ENCODE results near the gene MAPKAPK2. TPM values are rescaled to one million over a fixed set of nuclear protein-coding genes. Genes with fewer than 3 reads are reported as not detected.

MAPKAPK2 gene
- polyA plus RNA-seq, 3 donors = 1.6 to 56.9 (median 2.2) TPM

DNA sequence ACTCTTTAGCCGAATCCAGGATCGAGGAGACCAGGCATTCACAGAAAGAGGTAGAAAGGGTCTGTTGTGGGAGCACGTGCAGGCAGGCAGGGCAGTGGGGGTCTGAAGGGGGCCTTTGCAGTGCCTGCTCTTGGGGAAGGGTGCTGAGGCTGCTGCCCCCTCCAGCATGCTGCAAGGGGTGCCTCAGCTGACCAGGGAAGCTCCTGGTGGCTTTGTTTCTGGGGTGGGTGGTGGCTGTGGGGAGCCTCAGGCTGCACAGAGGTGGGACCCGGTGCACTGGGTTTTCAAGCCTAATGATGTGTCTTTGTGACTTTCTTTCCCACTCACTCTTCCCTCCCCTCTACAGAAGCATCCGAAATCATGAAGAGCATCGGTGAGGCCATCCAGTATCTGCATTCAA is 44.3 kb downstream of the MAPKAPK2 start:
- no peak for TF ChIP-seq CTCF (IDR thresholded peaks at IDR 0.05)
- WGBS (ENCODE audit: insufficient coverage) = 94% methylated on average over 5 of the region's 6 CpGs

DNA sequence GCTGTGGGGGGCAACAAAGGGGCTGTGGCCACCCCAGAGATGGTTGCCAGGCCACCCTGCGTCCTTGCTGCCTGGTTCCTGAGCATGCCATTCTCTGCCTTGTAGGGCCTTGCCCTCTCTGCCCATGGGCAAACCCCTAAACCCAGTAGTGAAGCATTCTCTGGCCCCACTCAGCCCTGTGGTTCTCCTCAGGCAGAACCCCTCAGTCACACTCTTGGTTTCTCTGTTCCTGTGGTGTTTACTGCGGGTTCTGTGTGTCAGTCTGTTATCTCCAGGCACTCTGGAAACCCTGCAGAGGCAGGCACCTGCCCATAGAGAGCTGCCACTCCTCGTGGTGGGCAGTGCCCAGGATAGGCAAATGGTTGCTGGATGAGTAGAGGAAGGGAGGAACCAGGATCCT is 44.8 kb downstream of the MAPKAPK2 start:
- Histone ChIP-seq H3K4me3 (replicated peaks in 1 of 3; ENCODE audit: low read depth in 2 of 3, low read length in 3 of 3) (no peak overlapping the region), H3K4me1 (ENCODE audit: control insufficient read depth in 1 of 2, insufficient read depth in 2 of 2, low read length in 2 of 2) (peaks cover 21 to 31% of the 10 kb centered on the region in 2 donors), H3K27ac (ENCODE audit: low read depth in 1 of 2, low read length in 2 of 2) (no peak overlapping the region), H3K9ac (ENCODE audit: insufficient read depth, low read length, poor library complexity, severe bottlenecking) (no peak overlapping the region), H3K9me3 (replicated peaks in 1 of 2; ENCODE audit: control insufficient read depth in 1 of 2, insufficient read depth in 1 of 2, low read length in 2 of 2) (no peaks in the 10 kb centered on the region), H2AFZ (ENCODE audit: insufficient read depth, low read depth, low read length, poor library complexity, severe bottlenecking) (no peak overlapping the region), H4K20me1 (ENCODE audit: insufficient read depth, low read length) (peaks cover 89% of the 10 kb centered on the region), H3K36me3 (replicated peaks in 1 of 2; ENCODE audit: control insufficient read depth in 1 of 2, insufficient read depth in 2 of 2, low read length in 2 of 2) (peaks cover 47 to 57% of the 10 kb centered on the region in 2 donors), H3K27me3 (ENCODE audit: control insufficient read depth in 2 of 2, insufficient read depth in 2 of 2, low read length in 2 of 2) (no peaks in the 10 kb centered on the region), H3K79me2 (ENCODE audit: insufficient read depth, low read length) (peaks cover 55% of the 10 kb centered on the region), H3K4me2 (replicated peaks; ENCODE audit: extremely low read depth, low read length, poor library complexity, severe bottlenecking) (no peak overlapping the region)
- Mint-ChIP-seq H3K27me3 (ENCODE audit: low read depth in 3 of 3) (peaks cover 0 to 4% (median 3%) of the 10 kb centered on the region in 3 donors), H3K36me3 (peaks cover 54 to 55% of the 10 kb centered on the region in 2 donors), H3K4me1 (peaks cover 51% of the 10 kb centered on the region), H3K4me3 (no peak overlapping the region), H3K9me3 (no peaks in the 10 kb centered on the region), H3K27ac (peak overlapping the region in 4 of 7 donors; percentile 9 to 43 (median 27))
- intact Hi-C loops (cut with micrococcal nuclease) = loop anchor here in 1 of 2 donors (5.0 kb wide), 1 partner anchor 183 kb away; no protein-coding TSS in a partner anchor
- TF ChIP-seq CTCF (IDR thresholded peaks at IDR 0.05) = no peak
- DNase-seq = no peak
- 95% methylated on average over 2 of the region's 3 CpGs for WGBS (ENCODE audit: insufficient coverage)

More for the DNA sequence above, 44.3 kb downstream of the MAPKAPK2 start:
- Histone ChIP-seq H3K27me3 (ENCODE audit: control insufficient read depth in 2 of 2, insufficient read depth in 2 of 2, low read length in 2 of 2) (no peaks in the 10 kb centered on the region), H3K36me3 (replicated peaks in 1 of 2; ENCODE audit: control insufficient read depth in 1 of 2, insufficient read depth in 2 of 2, low read length in 2 of 2) (peaks cover 47 to 54% of the 10 kb centered on the region in 2 donors), H3K79me2 (ENCODE audit: insufficient read depth, low read length) (peaks cover 59% of the 10 kb centered on the region), H3K4me2 (replicated peaks; ENCODE audit: extremely low read depth, low read length, poor library complexity, severe bottlenecking) (no peak overlapping the region), H2AFZ (ENCODE audit: insufficient read depth, low read depth, low read length, poor library complexity, severe bottlenecking) (no peak overlapping the region), H3K9me3 (replicated peaks in 1 of 2; ENCODE audit: control insufficient read depth in 1 of 2, insufficient read depth in 1 of 2, low read length in 2 of 2) (no peaks in the 10 kb centered on the region), H3K4me3 (replicated peaks in 1 of 3; ENCODE audit: low read depth in 2 of 3, low read length in 3 of 3) (no peak overlapping the region), H3K27ac (ENCODE audit: low read depth in 1 of 2, low read length in 2 of 2) (no peak overlapping the region), H3K9ac (ENCODE audit: insufficient read depth, low read length, poor library complexity, severe bottlenecking) (no peak overlapping the region), H4K20me1 (ENCODE audit: insufficient read depth, low read length) (peaks cover 89% of the 10 kb centered on the region), H3K4me1 (ENCODE audit: control insufficient read depth in 1 of 2, insufficient read depth in 2 of 2, low read length in 2 of 2) (peaks cover 20 to 29% of the 10 kb centered on the region in 2 donors)
- H3K4me1 Mint-ChIP-seq = peaks cover 52% of the 10 kb centered on the region
- no peak overlapping the region for H3K4me3 Mint-ChIP-seq
- no peak for DNase-seq
- intact Hi-C loops (cut with micrococcal nuclease) = loop anchor here in 1 of 2 donors (5.0 kb wide), 1 partner anchor 183 kb away; no protein-coding TSS in a partner anchor
- peaks cover 54 to 56% of the 10 kb centered on the region in 2 donors for H3K36me3 Mint-ChIP-seq
- H3K27me3 Mint-ChIP-seq (ENCODE audit: low read depth in 3 of 3) = peaks cover 0 to 4% (median 3%) of the 10 kb centered on the region in 3 donors
- H3K9me3 Mint-ChIP-seq = no peaks in the 10 kb centered on the region
- H3K27ac Mint-ChIP-seq = peak overlapping the region in 1 of 7 donors; percentile 80

Data from CD14-positive monocyte (primary cell).